ENCODE measurements around the gene ATXN1.

The ATXN1 gene

GRCh38 chr6:16676978-16677377 lies 84.3 kb downstream of the ATXN1 start:
- DNase-seq = no peak
- H3K4me3 ChIP-seq (ENCODE audit: low read depth, low read length) = no peak overlapping the region
- TF ChIP-seq CTCF (IDR thresholded peaks at IDR 0.05; ENCODE audit: low read depth, low read length) = no peak
- H3K36me3 ChIP-seq = no peaks in the 10 kb centered on the region
- H3K27me3 ChIP-seq = no peaks in the 10 kb centered on the region
- H3K9me3 ChIP-seq = no peaks in the 10 kb centered on the region
- H3K4me1 ChIP-seq = no peaks in the 10 kb centered on the region

GRCh38 chr6:16676376-16676775 lies 84.9 kb downstream of the ATXN1 start:
- no peak overlapping the region for H3K4me3 ChIP-seq (ENCODE audit: low read depth, low read length)
- H3K4me1 ChIP-seq = no peaks in the 10 kb centered on the region

GRCh38 chr6:16674801-16675392 lies 86.4 kb downstream of the ATXN1 start:
- Histone ChIP-seq H3K4me3 (ENCODE audit: low read depth, low read length) (no peak overlapping the region), H3K27me3 (no peaks in the 10 kb centered on the region), H3K36me3 (no peaks in the 10 kb centered on the region), H3K4me1 (no peaks in the 10 kb centered on the region), H3K9me3 (no peaks in the 10 kb centered on the region)
- DNase-seq = no peak
- no peak for TF ChIP-seq CTCF (IDR thresholded peaks at IDR 0.05; ENCODE audit: low read depth, low read length)

More at GRCh38 chr6:16676376-16676775, 84.9 kb downstream of the ATXN1 start:
- no peak for DNase-seq
- no peak for TF ChIP-seq CTCF (IDR thresholded peaks at IDR 0.05; ENCODE audit: low read depth, low read length)
- no peaks in the 10 kb centered on the region for H3K36me3 ChIP-seq
- H3K27me3 ChIP-seq = no peaks in the 10 kb centered on the region
- H3K9me3 ChIP-seq = no peaks in the 10 kb centered on the region

GRCh38 chr6:16673011-16673797 lies 88.1 kb downstream of the ATXN1 start:
- Histone ChIP-seq H3K9me3 (no peaks in the 10 kb centered on the region), H3K4me3 (ENCODE audit: low read depth, low read length) (no peak overlapping the region), H3K4me1 (no peaks in the 10 kb centered on the region), H3K27me3 (no peaks in the 10 kb centered on the region), H3K36me3 (no peaks in the 10 kb centered on the region)
- DNase-seq = no peak
- no peak for TF ChIP-seq CTCF (IDR thresholded peaks at IDR 0.05; ENCODE audit: low read depth, low read length)

- H3K27me3 ChIP-seq = no peaks in the 10 kb centered on the region
- TF ChIP-seq CTCF (IDR thresholded peaks at IDR 0.05; ENCODE audit: low read depth, low read length) = no peak
- no peaks in the 10 kb centered on the region for H3K36me3 ChIP-seq
- no peak for DNase-seq
- no peaks in the 10 kb centered on the region for H3K4me1 ChIP-seq
- H3K4me3 ChIP-seq (ENCODE audit: low read depth, low read length) = no peak overlapping the region
- no peaks in the 10 kb centered on the region for H3K9me3 ChIP-seq
Measured at GRCh38 chr6:16671302-16672289, 89.7 kb downstream of the ATXN1 start.
